Muscle of back (tissue), 11 donors: Measurements from ENCODE around the gene ZDHHC17. TPM values are rescaled to one million over a fixed set of nuclear protein-coding genes. Genes with fewer than 3 reads are reported as not detected.
"Not testable (repeated sequence)": the region's sequence is repeated elsewhere in the genome, so short reads cannot be mapped to it uniquely, and the experiment has no call there.

Experiments
- DNase-seq, 3 donors: peaks; one replicate each; pipeline versions ENCODE4 v3.0.0 to v3.0.0-alpha.2; 2013
- polyA plus RNA-seq, 10 donors: library from polyadenylated mRNA; unstranded; fragments of 120-200 nt; gene quantifications; one replicate each; pipeline ENCODE4 v1.2.1, GENCODE V29; 2013; ENCODE audit not compliant: insufficient read length in 10 of 10

ZDHHC17 gene
- polyA plus RNA-seq, 10 donors: 29.5 to 64.6 (median 43.5) TPM

DNA sequence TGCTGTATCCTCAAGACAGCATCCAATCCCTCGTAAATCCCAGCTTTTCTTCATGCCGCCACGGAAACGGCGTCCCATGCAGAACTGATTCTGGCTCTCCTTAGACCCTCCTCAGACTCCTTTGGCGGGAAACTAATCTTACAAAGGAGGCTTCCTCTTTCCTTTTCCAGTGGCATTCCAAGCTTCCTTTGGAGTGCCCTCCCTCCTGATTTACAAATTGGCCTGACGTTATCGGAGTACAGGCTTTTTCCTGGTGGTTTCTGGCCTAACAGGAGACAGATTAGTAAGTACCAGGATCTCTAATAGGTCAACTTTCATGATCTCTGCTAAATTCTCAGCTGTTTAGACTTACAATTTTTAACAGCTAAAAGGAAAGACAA is 1.3 kb upstream of the ZDHHC17 start:
- DNase-seq: peak in 1 of 3 donors; percentile 52

- DNase-seq: peak in 1 of 3 donors; percentile 11
These were observed 941 bp downstream of the ZDHHC17 start for GRCh38 chr12:76764856-76765255.

DNA sequence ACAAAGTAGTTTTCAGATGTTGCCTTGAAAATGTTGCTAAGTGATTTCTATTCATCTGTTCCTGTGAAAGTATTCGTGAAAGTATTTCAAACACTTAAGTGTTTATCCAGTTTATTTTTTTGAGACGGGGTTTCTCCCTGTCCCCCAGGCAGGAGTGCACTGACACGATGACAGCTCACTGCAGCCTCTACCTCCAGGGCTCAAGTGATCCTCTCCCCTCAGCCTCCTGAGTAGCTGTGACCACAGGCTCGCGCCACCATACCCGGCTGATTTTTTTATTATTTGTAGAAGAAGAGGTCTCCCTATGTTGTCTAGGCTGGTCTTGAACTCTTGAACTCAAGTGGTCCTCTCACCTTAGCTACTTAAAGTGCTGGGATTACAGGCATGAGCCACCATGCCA is 1.7 kb downstream of the ZDHHC17 start:
- DNase-seq: no peak

GRCh38 chr12:76766161-76766560 is 2.2 kb downstream of the ZDHHC17 start:
- DNase-seq: no peak

DNA sequence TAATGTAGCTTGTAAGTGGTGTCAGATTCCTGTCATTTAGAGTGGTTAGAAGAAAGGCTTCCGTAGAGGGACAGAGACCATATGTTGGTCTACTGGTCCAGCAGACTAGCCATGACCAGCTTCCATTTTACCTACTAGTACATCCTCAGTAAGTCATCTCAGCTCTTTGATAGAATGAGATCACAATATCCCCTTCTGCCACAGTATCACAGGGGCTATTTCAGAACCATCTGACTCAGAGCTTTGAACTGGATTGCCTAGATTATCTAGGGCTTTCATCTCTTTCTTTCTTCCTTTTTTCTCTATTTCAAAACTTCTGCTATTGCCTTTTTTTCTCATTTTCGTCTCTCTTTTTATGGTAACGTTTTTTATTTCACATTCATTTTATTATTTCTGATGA is 4.7 kb downstream of the ZDHHC17 start:
- no peak for DNase-seq

GRCh38 chr12:76777765-76778216 is 13.9 kb downstream of the ZDHHC17 start:
- DNase-seq: no peak

DNA sequence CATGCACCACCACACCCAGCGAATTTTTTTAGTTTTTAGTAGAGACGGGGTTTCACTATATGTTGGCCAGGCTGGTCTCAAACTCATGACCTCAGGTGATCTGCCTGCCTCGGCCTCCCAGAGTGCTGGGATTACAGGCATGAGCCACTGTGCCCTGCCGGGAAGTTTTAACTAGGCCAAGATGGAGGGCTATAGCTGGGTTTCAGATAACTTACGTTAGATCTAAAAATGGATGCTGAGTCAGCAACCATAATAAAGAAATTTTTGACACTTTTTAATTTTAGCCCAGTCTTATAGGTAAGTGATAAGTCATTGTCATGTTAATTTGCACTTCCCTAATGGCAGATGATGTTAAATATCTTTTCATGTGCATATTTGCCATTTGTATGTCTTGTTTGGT is 14.4 kb downstream of the ZDHHC17 start:
- DNase-seq: no peak

- not testable (repeated sequence) for DNase-seq
These were observed 15.4 kb downstream of the ZDHHC17 start for GRCh38 chr12:76779310-76779709.

GRCh38 chr12:76781321-76781720 is 17.4 kb downstream of the ZDHHC17 start:
- DNase-seq: no peak

- peak in 2 of 3 donors; percentile 27 to 65 for DNase-seq
These were observed 18.6 kb downstream of the ZDHHC17 start for GRCh38 chr12:76782526-76782925.

- peak; percentile 82 to 96 (median 91) for DNase-seq
These were observed 20.7 kb downstream of the ZDHHC17 start for GRCh38 chr12:76784600-76785051.

DNA sequence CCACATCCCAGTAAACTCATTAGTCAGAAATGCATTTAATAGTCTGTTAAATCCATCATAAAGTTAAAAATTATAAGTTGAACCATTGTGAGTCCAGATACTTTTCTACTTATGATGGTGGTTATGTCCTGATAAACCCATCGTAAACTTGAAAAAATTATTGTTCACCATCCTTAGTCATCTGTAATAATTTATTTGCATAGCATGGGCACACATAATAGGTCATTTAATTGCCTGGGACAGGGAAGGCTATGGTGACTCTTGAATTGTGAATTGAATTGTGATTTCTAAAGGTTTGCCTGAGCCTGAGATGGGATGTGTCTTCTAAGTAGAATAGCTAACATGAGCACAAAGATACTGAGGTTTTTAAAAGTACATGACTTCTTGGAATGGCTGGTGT is 21.5 kb downstream of the ZDHHC17 start:
- DNase-seq: peak in 1 of 3 donors; percentile 22

- no peak for DNase-seq
These were observed 23.1 kb downstream of the ZDHHC17 start for GRCh38 chr12:76786986-76787385.

- DNase-seq: no peak
These were observed 23.8 kb downstream of the ZDHHC17 start for GRCh38 chr12:76787689-76788088.

DNA sequence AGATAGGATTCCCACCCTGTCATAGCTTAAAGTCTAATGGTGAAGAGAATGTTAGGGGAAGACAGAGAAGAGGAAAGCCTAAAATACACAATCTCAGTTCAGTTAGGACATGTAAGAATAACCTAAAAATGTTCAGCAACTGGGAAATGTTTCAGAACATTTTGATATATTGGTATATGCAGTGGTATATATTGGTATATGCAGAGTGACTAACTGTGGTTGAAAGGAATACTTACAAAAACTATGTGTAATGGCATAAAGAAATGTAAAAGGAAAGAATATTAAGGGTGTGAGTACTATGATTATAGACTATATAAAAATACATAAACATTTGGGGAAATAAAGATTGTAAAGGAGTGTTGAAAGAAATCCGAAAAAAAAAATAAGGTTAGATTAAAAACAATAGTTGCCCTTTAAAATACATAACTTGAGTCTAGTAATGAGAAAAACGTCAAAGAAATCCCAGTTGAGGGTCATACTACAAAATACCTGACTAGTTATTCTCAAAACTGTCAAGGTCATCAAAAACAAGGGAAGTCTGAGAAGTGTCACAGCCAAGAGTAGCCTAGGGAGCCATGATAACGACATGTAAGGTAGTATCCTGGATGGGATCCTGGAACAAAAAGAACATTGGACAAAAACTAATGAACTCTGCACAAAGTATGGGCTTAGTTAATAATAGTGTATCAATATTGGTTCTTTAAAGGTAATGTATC is 25.6 kb downstream of the ZDHHC17 start:
- no peak for DNase-seq

DNA sequence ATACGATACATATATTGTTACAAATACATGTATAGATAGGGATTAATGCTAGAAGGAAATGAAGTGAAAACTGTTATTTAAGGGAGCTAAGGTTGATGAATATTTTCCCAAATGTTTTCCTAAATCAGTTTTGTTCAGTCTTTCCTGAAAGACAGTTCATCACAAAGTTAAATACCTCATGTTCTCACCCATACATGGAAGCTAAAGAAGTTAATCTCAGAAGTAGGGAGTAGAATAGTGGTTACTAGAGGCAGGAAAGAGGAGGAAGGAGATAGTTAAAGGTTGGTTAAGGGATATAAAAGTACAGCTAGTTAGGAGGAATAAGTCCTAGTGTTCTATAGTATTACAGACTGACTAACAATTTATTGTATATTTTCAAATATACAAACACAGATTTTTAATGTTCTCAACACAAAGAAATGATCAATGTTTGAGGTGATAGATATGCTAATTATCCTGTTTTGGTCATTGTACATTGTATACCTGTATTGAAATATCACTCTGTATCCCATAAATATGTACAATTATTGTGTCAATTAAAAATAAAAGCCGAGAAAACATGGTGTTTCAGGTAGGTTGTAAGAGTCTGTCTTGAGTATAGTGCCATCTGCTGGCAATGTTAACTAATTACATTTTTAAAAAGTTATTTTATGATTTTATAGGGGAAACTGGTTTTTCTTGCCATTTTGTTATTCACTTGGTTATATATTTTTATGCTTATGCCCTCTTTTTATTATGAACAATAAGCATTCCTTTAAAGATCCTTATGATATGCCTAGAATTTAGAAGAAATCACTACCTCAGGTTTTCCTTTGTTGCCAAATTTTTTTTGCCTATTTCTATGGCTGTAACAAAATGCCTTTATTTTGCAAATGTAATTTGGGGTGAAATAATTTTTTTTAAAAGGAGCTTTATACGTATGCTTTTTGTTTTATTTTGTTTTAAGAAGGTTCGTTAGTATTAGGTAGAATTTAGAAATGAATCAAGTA is 26.9 kb downstream of the ZDHHC17 start:
- DNase-seq: peak in 2 of 3 donors; percentile 12 to 45

DNA sequence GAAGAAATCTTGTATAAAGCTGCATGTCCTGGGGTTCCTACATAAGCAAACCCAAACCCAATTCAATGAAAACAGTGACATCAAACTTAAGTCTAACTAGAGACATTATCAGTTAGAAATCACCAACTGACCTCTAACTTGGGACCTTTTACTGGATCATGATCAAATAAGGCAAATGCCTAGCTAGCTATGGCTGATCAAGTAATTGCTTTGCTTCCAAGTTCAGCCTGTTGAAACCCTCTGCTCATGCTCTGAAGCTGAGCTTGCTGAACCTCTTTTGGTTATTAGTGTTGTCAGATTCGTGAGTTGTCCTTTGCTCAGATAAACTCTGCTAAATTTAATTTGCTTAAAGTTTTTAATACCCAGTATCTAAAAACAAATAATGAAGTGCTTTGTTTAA is 28.9 kb downstream of the ZDHHC17 start:
- no peak for DNase-seq

- DNase-seq: no peak
These were observed 34.9 kb downstream of the ZDHHC17 start for GRCh38 chr12:76798864-76799263.

- DNase-seq: no peak
These were observed 35.4 kb downstream of the ZDHHC17 start for GRCh38 chr12:76799362-76799761.

GRCh38 chr12:76802060-76802459 is 38.1 kb downstream of the ZDHHC17 start:
- no peak for DNase-seq

GRCh38 chr12:76804435-76804976 is 40.6 kb downstream of the ZDHHC17 start:
- no peak for DNase-seq

DNA sequence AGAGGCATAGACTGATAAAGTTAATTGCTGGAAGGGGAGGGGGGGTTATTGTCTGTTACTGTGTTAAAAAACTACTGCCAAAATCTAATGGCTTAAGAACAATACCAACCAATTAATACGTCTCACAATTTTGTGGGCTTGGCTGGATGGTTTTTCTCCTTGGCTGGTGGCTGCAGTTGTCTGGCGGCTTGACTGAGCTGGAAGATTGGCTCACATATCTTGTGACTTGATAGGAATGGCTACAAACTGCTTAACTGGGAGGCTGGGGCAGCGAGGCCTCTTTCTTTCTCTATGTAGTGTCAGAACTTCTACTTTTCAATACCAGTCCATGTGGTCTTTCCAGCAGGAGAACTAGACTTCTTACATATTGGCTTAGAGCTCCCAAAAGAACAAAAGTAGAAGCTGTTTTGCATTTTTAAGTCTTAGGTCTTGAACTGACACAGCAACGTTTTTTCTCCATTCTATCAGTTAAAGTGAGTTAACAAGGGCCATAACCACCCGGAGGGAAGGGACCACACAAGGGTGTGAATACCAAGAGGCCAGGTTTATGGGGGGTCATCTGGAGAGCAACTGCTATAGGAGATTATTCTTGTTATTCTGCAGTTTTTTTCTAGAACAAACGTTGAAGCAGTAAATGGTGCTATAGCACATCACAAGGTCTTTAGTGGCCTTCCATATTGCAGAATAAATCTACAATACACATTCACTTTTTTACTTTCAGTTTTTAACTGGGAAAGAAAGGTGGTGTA is 46.9 kb downstream of the ZDHHC17 start:
- no peak for DNase-seq
